IMR-90 (cell line): ENCODE measurements around the gene FAAP100. TPM values are rescaled to one million over a fixed set of nuclear protein-coding genes. Genes with fewer than 3 reads are reported as not detected.

Experiments used
- ATAC-seq: fragments of 200-7000 bp; cut with Tn5 transposase; 2 replicates; pipeline ENCODE4 v1.9.1; 2020; ENCODE audit warnings: low read depth, mild to moderate bottlenecking, moderate library complexity
- BruUV-seq: library from RNA; stranded (reverse); fragments of 400-500 nt; replicated peaks from 2 replicates; lab custom pipeline; 2021; lab: Mats Ljungman, UMichigan
- CTCF ChIA-PET: fragments of 300-600 bp; formaldehyde crosslinking; extraction: SDS; loops from one replicate; lab custom pipeline; 2021; ENCODE audit warnings: antibody characterized with exemption; lab: Yijun Ruan, JAX
- POLR2A ChIA-PET: fragments of 300-600 bp; sonication (Branson Sonifier 250); formaldehyde crosslinking; loops from one replicate; lab custom pipeline; 2022; ENCODE audit warnings: antibody characterized with exemption; ENCODE audit not compliant: unreplicated experiment; lab: Charles Lee
- DNase-seq: peaks from one replicate; pipeline ENCODE4 v3.0.0; 2013
- H2AFZ ChIP-seq: replicated peaks from 2 replicates; pipeline ENCODE3; 2013; ENCODE audit warnings: low read length, mild to moderate bottlenecking; ENCODE audit not compliant: poor library complexity
- H2AK5ac ChIP-seq: 2 replicates; pipeline ENCODE4 v1.6.1; 2013; ENCODE audit warnings: low read depth, low read length, inconsistent platforms
- H2AK9ac ChIP-seq: replicated peaks from 2 replicates; pipeline ENCODE3; 2013; ENCODE audit warnings: mild to moderate bottlenecking, low read depth, low read length, moderate library complexity; ENCODE audit not compliant: poor library complexity
- H2BK120ac ChIP-seq: 2 replicates; pipeline ENCODE4 v1.6.1; 2013; ENCODE audit warnings: low read depth, low read length, inconsistent platforms
- H2BK15ac ChIP-seq: 3 replicates; pipeline ENCODE4 v1.6.1; 2013; ENCODE audit warnings: low read depth, low read length, inconsistent platforms
- H2BK20ac ChIP-seq: 2 replicates; pipeline ENCODE4 v1.6.1; 2013; ENCODE audit warnings: low read depth, mild to moderate bottlenecking, inconsistent platforms, low read length, moderate library complexity
- H2BK5ac ChIP-seq: 2 replicates; pipeline ENCODE4 v1.6.1; 2013; ENCODE audit warnings: mild to moderate bottlenecking, low read depth, low read length, inconsistent platforms; ENCODE audit not compliant: poor library complexity, severe bottlenecking
- H3K14ac ChIP-seq: replicated peaks from 2 replicates; pipeline ENCODE4 v1.6.1; 2013; ENCODE audit warnings: low read depth, low read length, inconsistent platforms
- H3K18ac ChIP-seq: 2 replicates; pipeline ENCODE4 v1.6.1; 2013; ENCODE audit warnings: low read depth, low read length, control low read depth
- H3K23ac ChIP-seq: 2 replicates; pipeline ENCODE4 v1.6.1; 2013; ENCODE audit warnings: low read depth, low read length, inconsistent platforms
- H3K27ac ChIP-seq: 2 replicates; pipeline ENCODE4 v1.5.1; 2013; ENCODE audit warnings: mild to moderate bottlenecking, control low read depth, low read length; ENCODE audit not compliant: insufficient read depth
- H3K27me3 ChIP-seq: 2 replicates; pipeline ENCODE4 v1.6.1; 2013; ENCODE audit warnings: low read length; ENCODE audit not compliant: control insufficient read depth, insufficient read depth
- H3K36me3 ChIP-seq: 2 replicates; pipeline ENCODE4 v1.6.1; 2013; ENCODE audit warnings: low read length, mixed read lengths; ENCODE audit not compliant: control insufficient read depth, insufficient read depth
- H3K4ac ChIP-seq: 2 replicates; pipeline ENCODE4 v1.6.1; 2013; ENCODE audit warnings: low read depth, low read length, inconsistent platforms
- H3K4me1 ChIP-seq: 2 replicates; pipeline ENCODE4 v1.6.1; 2013; ENCODE audit warnings: low read length, mixed read lengths; ENCODE audit not compliant: control insufficient read depth, insufficient read depth
- H3K4me2 ChIP-seq: 2 replicates; pipeline ENCODE4 v1.6.1; 2013; ENCODE audit warnings: low read depth, mild to moderate bottlenecking, control low read depth, low read length, moderate library complexity
- H3K4me3 ChIP-seq: 2 replicates; pipeline ENCODE4 v1.5.1; 2013; ENCODE audit warnings: low read depth, mild to moderate bottlenecking, control low read depth, low read length, moderate library complexity; ENCODE audit not compliant: insufficient read depth
- H3K56ac ChIP-seq: 2 replicates; pipeline ENCODE4 v1.6.1; 2013; ENCODE audit warnings: low read length, inconsistent platforms; ENCODE audit not compliant: insufficient read depth; ENCODE audit errors: extremely low read depth
- H3K79me1 ChIP-seq, 2 experiments: 2 replicates each; pipeline ENCODE4 v1.6.1; 2013; ENCODE audit warnings: low read length in 2 of 2, inconsistent platforms in 1 of 2, low read depth in 1 of 2
- H3K9ac ChIP-seq: 2 replicates; pipeline ENCODE4 v1.6.1; 2013; ENCODE audit warnings: low read depth, low read length, control low read depth
- H3K9me1 ChIP-seq: 2 replicates; pipeline ENCODE4 v1.6.1; 2013; ENCODE audit warnings: low read length, inconsistent platforms; ENCODE audit not compliant: insufficient read depth
- H3K9me3 ChIP-seq: 2 replicates; pipeline ENCODE4 v1.6.1; 2013; ENCODE audit warnings: low read length; ENCODE audit not compliant: control insufficient read depth, insufficient read depth
- H4K20me1 ChIP-seq: 2 replicates; pipeline ENCODE4 v1.6.1; 2013; ENCODE audit warnings: low read length, inconsistent platforms; ENCODE audit not compliant: insufficient read depth
- H4K5ac ChIP-seq: 2 replicates; pipeline ENCODE4 v1.6.1; 2013; ENCODE audit warnings: mild to moderate bottlenecking, low read depth, low read length, control low read depth
- H4K8ac ChIP-seq, 2 experiments: 2 replicates each; pipeline ENCODE4 v1.6.1; 2013; ENCODE audit warnings: low read depth in 2 of 2, low read length in 2 of 2, control low read depth in 1 of 2, inconsistent platforms in 1 of 2
- H4K91ac ChIP-seq: 2 replicates; pipeline ENCODE4 v1.6.1; 2013; ENCODE audit warnings: low read depth, low read length, inconsistent platforms; ENCODE audit not compliant: insufficient read depth
- BHLHE40 ChIP-seq: fragments of 150-350 bp; IDR thresholded peaks from 2 replicates; pipeline ENCODE4 v1.6.1; 2016; ENCODE audit warnings: mild to moderate bottlenecking, low read depth, low read length
- WGBS, 2 experiments: methylation state at CpG; one replicate each; pipeline versions ENCODE4 v1.1.5 to v1.1.7; 2013; ENCODE audit warnings: missing lambda C conversion rate in 2 of 2; ENCODE audit not compliant: insufficient read length in 1 of 2; ENCODE audit errors: extremely low coverage in 2 of 2; 5-methylcytosine and 5-hydroxymethylcytosine counted together
- dilution Hi-C: fragments of 300-500 bp; cut with HindIII; formaldehyde crosslinking; loops from one replicate; pipeline ENCODE4 v1.14.3; 2018; ENCODE audit warnings: low sequenced_read_pairs; ENCODE audit not compliant: unreplicated experiment
- in situ Hi-C: fragments of 300-500 bp; cut with MboI; formaldehyde crosslinking; loops from 3 replicates; pipeline ENCODE4 v1.14.3; 2019; ENCODE audit warnings: low sequenced_read_pairs, inconsistent platforms, mixed read lengths
- intact Hi-C: fragments of 100-400 bp; cut with micrococcal nuclease; formaldehyde crosslinking; loops from 2 replicates; pipeline ENCODE4 v1.10.0; 2022
- polyA plus RNA-seq, 3 experiments: library from polyadenylated mRNA; depleted of rRNA; stranded (reverse); fragments of >200 nt; gene quantifications; 2 replicates each; pipeline ENCODE4 v1.2.3, GENCODE V29; 2012; ENCODE audit warnings: low replicate concordance in 1 of 3
- total RNA-seq: library from RNA; depleted of rRNA; stranded (reverse); fragments of >200 nt; gene quantifications from 2 replicates; pipeline ENCODE4 v1.2.3, GENCODE V29; 2012
- TF ChIP-seq, protein P1 (sequence below): conservative IDR thresholded peaks from 2 replicates; pipeline ENCODE4 v1.5.1; 2012; ENCODE audit warnings: mild to moderate bottlenecking, low read depth, low read length, improper control_type of control experiment

FAAP100 gene
- total and polyA plus RNA-seq, 2 of the 4 experiments (the other 2 are of a cell fraction), result 7.9 to 24.8 TPM

DNA sequence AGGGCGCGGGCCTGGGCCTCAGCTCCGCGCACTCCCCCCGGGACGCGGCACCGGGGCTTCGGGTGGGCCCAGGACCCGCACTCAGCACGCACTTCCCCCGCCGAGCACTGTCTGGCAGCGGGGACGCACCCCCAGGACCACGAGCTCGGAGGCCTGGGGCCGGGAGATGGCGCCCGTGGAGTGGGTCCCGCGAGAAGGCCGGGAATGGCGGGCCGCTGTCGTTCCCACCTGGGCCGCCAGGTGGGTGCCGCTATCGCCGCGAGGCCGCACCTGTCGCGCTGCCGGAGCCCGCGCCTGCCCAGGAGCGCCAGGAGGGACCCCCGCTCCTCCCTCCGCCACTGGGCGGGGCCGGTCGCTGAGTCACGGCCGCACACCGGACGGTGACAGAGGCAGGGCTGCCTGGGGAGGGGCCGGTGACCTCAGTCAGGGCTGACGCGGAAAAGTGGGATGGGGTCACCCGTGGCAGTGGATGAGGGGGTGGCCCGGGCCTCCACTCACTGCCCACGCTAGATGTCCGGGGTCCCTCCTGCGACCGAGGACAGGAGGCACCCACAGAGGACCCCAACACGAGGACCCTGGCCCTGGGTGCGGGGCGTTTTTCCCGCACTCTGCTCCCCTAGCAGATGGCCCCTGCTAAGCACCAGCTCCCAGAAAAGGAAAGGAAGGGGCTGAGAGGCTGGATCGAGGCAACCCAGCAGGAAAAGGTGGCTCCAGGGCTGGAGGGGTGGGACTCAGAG, 32.7 kb downstream of the FAAP100 start:
- Histone ChIP-seq H3K18ac (no peak overlapping the region), H3K4me2 (peak overlapping the region; percentile 90), H3K4ac (0 out of 2 replicates have a peak overlapping the region, but pooled peaks have one; percentile 21), H2BK15ac (no peak overlapping the region), H3K23ac (no peak overlapping the region), H4K8ac (0 out of 4 replicates have a peak overlapping the region, but pooled peaks of 1 of the 2 experiments have one; percentile 55), H3K27ac (no peak overlapping the region; the same call in 1 of the 2 replicates), H4K5ac (no peak overlapping the region), H3K27me3 (no peaks in the 10 kb centered on the region), H2AFZ (peak overlapping the region; percentile 85), H2AK5ac (0 out of 2 replicates have a peak overlapping the region, but pooled peaks have one; percentile 47), H3K36me3 (no peaks in the 10 kb centered on the region; the same call in 1 of the 2 replicates), H4K91ac (no peak overlapping the region; the same call in 1 of the 2 replicates), H3K9me1 (peaks cover 5% of the 10 kb centered on the region; the same call in 1 of the 2 replicates), H3K4me1 (peaks cover 37% of the 10 kb centered on the region), H4K20me1 (peaks cover 59% of the 10 kb centered on the region), H3K14ac (no peak overlapping the region), H3K56ac (no peak overlapping the region), H3K9ac (peak overlapping the region; percentile 14; the same call in 1 of the 2 replicates), H3K9me3 (no peaks in the 10 kb centered on the region), H2BK5ac (no peak overlapping the region), H2BK120ac (no peak overlapping the region), H2AK9ac (peak overlapping the region; percentile 87), H3K79me1 (peaks cover 6 to 45% of the 10 kb centered on the region in 2 experiments; a peak in 3 of 4 replicates), H2BK20ac (no peak overlapping the region), H3K4me3 (peak overlapping the region; percentile 33)
- ATAC-seq (no peak), DNase-seq (no peak)
- POLR2A ChIA-PET, result interaction anchor here (0.5 to 1.8 kb wide), 2 partner anchors 11 to 88 kb away, joined by 3 to 6 read pairs; no protein-coding TSS in a partner anchor
- no peak for TF ChIP-seq BHLHE40
- TF ChIP-seq, protein P1, sequence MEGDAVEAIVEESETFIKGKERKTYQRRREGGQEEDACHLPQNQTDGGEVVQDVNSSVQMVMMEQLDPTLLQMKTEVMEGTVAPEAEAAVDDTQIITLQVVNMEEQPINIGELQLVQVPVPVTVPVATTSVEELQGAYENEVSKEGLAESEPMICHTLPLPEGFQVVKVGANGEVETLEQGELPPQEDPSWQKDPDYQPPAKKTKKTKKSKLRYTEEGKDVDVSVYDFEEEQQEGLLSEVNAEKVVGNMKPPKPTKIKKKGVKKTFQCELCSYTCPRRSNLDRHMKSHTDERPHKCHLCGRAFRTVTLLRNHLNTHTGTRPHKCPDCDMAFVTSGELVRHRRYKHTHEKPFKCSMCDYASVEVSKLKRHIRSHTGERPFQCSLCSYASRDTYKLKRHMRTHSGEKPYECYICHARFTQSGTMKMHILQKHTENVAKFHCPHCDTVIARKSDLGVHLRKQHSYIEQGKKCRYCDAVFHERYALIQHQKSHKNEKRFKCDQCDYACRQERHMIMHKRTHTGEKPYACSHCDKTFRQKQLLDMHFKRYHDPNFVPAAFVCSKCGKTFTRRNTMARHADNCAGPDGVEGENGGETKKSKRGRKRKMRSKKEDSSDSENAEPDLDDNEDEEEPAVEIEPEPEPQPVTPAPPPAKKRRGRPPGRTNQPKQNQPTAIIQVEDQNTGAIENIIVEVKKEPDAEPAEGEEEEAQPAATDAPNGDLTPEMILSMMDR, result peak; percentile 31; the same call in 1 of the 2 replicates
- BruUV-seq, result no TSS peak
- 4% methylated on average over 35 of the region's 61 CpGs; no CpG with 5 or more reads in 1 of the 2 experiments for WGBS, 2 experiments
- in situ Hi-C loops, result no loop called here
- CTCF ChIA-PET, result no interaction called here
- intact Hi-C loops, result no loop called here
- dilution Hi-C loops, result no loop called here
